Astrocyte of the cerebellum (primary cell): Measurements from ENCODE around the gene CDH20.

Experiments used
- DNase-seq: peaks from one replicate; pipeline ENCODE4 v3.0.0-alpha.2; 2011; ENCODE audit warnings: low read depth
- H3K4me3 ChIP-seq: 2 replicates; pipeline ENCODE4 v1.5.1; 2011; ENCODE audit warnings: mild to moderate bottlenecking, low read depth, low read length, moderate library complexity
- CTCF ChIP-seq: IDR thresholded peaks from 2 replicates; pipeline ENCODE4 v1.5.1; 2012; ENCODE audit warnings: low read length, low read depth, moderate library complexity, mild to moderate bottlenecking; ENCODE audit errors: missing control alignments
- in situ Hi-C: cut with HindIII; loops from 2 replicates; pipeline ENCODE4 v1.10.0; 2017; ENCODE audit warnings: low sequenced_read_pairs

The CDH20 gene

DNA sequence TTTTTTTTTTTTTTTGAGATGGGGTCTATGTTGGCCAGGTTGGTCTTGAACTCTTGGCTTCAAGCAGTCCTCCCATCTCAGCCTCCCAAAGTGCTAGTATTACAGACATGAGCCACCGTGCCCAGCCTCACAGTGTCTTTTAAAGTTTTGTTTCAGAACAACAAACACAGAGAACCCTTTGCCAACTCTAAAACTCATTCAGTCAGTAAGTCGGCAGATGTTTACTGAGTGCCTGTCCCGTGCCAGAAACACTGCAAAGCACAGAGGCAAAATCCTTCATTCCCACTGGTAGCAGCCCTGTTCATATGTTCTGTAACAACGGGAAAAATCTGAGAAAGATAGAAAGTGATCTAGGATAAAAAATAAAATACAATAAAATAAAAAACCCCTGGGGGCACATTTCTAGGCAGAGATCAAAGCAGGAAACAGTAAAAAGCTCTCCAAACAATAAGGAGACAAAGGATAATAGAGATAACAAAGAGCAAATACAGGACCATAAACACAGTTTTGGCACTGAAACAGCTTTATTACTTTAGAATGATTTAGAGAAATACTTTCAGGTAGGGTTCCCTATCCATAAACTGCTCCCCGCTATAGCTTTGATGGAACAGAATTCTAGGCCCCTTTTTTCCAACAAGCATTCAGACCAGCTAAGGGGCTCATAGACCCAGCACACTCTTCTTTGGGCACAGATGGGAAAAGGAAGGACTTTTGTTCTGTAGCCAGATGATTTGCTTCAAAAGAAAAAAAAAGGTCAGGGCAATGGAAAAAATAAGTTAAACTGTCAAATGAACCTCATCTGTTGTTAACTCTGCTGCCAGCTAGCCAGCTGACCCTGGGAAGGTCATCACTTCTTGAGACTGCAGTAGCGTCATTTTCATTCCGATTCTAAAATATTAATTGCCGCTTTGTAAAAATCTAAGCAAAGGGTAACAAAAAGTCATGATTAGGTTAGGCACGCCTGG is 212.3 kb downstream of the CDH20 start:
- TF ChIP-seq CTCF, result no peak
- in situ Hi-C loops, result no loop called here
- DNase-seq, result no peak
- no peak overlapping the region for H3K4me3 ChIP-seq

- peak; percentile 37 for DNase-seq
- H3K4me3 ChIP-seq, result no peak overlapping the region
- in situ Hi-C loops, result no loop called here
- no peak for TF ChIP-seq CTCF
Measured at GRCh38 chr18:61546590-61546989, 213.4 kb downstream of the CDH20 start.

GRCh38 chr18:61549416-61549815 is 216.2 kb downstream of the CDH20 start:
- no peak for DNase-seq
- H3K4me3 ChIP-seq, result no peak overlapping the region
- in situ Hi-C loops, result no loop called here
- no peak for TF ChIP-seq CTCF

DNA sequence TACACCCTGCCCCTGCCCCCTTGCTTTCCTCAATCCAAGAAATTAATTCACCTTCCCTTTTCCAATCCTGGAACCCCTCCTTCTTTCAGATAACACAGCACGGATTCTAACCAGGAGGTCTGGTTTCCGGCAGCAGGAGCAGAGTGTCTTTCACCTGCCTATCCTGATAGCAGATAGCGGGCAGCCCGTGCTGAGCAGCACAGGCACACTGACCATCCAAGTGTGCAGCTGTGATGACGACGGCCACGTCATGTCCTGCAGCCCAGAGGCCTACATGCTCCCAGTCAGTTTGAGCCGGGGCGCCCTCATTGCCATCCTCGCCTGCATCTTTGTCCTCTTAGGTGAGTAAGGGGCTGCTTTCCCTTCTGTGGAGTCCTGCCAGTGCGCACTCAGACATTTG is 216.7 kb downstream of the CDH20 start:
- no peak for TF ChIP-seq CTCF
- DNase-seq, result no peak
- in situ Hi-C loops, result no loop called here
- H3K4me3 ChIP-seq, result no peak overlapping the region

DNA sequence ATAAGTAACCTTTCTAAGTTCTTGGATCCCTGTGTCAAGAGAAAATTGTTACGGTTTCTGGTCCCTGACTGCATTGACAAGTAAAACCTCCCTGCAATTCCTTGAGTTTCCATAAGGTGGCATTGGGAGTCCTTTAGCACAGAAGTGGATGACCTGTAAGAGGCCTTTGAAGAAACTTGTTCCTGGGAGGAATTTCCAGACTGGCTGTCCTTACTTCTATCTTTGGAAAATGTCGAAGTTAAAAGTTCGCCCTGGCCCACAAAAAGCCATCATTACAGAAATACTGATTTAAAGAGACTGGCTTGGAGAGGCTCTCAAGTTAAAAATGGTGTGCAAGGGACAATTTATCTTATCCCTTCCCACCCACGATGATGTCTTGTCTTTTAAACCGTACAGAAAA is 218.4 kb downstream of the CDH20 start:
- no peak overlapping the region for H3K4me3 ChIP-seq
- peak; percentile 79 for DNase-seq
- in situ Hi-C loops, result no loop called here
- TF ChIP-seq CTCF, result peak; percentile 95

GRCh38 chr18:61553045-61553659 is 219.9 kb downstream of the CDH20 start:
- no peak overlapping the region for H3K4me3 ChIP-seq
- in situ Hi-C loops, result no loop called here
- no peak for TF ChIP-seq CTCF
- no peak for DNase-seq
